ENCODE data around the gene PSMC4.

Gene PSMC4

DNA sequence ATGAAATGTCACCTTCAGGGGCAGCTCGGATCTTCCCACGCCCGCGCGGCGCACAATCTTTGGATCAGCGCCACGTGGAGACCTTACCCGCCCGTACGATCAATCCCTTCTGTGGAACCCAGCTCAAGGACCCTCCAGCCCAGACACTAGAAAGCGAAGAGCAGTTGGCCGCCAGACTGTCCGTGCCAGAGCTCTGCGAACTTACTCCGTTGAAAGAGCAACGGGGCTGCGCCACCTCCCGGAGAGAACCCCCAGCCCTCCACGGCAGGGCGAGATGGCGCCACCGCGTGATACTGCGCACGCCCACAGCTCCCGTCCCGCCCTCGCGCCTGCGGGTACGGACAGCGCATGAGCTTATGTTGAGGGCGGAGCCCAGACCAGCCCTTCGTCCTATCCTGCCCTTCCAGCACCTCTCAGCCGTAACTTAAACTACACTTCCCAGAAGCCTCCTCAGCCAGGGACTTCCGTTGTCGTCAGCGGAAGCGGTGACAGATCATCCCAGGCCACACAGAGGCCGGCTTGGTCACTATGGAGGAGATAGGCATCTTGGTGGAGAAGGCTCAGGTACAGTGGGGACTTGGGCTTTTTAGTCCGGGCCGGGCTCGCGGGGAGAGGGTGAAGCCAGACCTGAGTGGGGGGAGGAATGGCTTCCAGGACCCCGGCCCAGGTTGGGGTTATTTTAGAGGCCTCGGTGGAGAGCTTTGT is at the start of gene PSMC4:
Gene PSMC4 (plus strand): TSS at position 491 of the 705 bp plus-strand sequence. CDS start 38 bp downstream, at position 529.
- DNase-seq, result peak; percentile 98

DNA sequence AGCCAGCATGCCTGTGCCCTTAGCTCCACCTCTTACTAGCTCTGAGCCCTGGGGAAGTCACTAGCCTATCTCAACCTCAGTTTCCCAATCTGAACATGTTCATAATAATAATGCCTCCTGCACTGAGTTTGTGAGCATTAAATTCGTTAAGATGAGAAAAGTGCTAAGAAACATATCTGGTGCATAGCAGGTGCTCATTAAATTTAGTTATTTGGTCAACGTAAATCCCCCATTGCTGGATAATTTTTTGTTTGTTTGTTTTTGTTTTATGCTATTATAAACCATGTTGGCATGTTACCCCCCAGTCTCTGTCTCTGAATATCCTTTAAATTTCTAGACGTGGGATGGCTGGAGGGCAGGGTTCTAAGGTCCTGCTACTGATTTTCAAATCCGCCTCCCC is 47.1 kb upstream of the PSMC4 start:
- DNase-seq, result no peak

DNA sequence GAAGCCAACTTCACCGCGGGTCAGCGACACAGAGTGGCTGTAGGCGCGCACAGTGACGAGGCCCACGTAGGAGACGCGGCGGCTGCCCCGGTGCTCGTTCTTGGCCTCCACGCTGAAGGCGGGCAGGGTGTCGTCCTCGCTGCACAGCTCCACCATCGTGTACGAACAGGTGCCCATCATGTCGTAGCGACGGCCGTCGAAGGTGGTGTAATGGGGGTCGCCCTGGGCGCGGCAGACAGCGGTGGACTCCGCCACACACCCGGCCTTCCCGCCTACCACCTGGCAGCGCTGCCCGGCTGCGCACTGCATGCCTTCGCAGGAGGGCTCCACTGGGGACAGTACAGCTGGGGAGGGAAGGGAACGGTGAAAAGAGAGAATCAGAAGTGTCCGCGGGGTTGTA is 46.6 kb upstream of the PSMC4 start:
- DNase-seq, result no peak

DNA sequence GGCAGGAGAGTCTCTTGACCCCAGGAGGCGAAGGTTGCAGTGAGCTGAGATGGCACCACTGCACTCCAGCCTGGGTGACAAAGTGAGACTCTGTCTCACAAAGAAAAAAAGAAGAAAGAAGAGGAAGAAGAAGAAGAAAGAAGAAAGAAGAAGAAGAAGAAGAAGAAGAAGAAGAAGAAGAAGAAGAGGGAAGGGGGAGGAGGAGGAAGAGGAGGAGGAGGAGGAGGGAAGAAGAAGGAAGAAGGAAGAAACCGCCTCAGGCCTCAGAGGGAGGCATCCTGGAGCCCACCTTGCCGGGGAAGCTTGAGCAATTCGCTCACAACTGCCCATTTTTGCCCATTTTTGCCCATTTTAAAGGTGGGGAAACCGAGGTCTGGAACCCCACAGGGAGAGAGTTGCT is 46.0 kb upstream of the PSMC4 start:
- DNase-seq, result no peak

DNA sequence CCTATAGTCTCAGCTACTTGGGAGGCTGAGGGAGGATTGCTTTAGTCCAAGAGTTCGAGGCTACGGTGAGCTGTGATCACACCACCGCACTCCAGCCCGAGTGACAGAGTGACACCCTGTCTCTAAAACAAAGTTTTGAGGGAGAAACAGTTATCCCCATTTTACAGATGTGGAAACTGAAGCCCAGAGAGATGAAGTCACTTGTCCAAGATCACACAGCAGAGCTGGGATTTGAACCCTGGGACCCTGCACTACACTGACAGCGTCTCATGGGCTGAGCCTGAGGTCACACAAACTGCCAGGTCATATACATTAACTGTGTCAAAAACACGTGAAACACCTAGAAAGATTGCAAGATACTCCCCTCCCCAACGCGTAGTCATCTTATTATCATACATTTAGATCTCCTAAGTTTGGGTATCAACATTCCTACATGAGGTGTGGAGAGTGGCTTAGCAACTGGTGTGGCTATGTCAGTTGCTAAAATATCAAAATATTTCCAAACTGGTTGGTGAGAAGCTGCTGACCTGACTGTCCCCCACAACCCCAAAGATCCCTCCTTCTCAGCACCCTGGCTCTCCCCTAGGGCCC is 44.7 kb upstream of the PSMC4 start:
- no peak for DNase-seq

DNA sequence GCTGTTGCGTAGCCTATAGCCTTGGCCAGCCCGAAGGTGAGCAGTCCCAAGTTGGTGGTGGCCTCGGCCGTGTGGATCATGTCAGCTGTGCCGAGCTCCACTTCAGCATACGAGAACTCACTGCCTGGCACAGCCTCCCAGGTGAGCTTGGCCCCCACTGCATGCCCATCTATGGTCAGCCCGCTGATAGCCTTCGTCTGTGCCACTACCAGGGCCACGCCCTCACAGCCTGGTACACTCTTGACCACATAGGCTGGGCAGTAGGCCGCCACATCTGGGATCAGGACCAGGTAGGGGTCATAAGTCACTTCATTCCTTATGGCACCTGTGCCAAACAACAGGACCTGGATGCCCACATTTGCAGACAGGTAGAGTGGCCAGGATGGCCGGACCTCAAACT is 43.9 kb upstream of the PSMC4 start:
- DNase-seq, result no peak

DNA sequence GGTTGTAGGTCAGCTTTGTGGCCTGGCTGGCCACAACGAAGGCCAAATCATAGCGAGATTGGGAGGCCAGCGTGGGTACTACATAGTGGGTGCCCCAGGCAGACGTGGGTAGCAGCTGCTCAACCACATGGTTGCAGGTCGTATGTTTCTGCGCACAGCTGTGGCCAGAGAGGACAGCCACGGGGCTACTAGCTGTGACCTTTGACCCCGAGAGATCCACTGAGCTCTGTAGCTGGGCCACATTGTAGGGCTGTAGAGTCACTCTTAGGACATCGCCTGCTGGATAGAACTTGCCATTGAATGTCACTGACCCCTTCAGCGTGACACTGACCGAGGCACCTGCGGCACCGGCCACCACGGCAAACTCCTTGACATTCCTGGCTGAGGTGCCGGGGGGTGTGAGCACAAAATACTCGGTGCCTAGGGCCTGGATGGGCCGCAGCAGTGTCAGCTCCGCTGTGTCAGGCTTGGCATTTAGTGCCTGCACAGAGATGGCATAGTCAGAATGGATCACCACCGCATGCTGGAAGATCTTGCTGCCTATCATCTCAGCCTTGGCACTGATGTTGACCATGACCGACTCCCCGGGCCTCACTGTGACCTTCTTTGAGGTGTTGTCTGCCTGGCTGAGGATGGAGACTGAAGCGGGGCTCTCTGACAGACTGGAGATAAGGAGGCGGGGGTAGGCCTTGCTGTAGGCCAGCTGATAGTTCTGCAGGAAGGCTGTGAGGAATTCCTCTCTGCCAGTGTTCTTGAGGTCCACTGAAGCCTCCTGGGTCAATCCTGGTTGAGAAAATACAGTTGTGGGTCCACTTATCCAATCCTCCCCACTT is 43.2 kb upstream of the PSMC4 start:
- DNase-seq, result no peak

DNA sequence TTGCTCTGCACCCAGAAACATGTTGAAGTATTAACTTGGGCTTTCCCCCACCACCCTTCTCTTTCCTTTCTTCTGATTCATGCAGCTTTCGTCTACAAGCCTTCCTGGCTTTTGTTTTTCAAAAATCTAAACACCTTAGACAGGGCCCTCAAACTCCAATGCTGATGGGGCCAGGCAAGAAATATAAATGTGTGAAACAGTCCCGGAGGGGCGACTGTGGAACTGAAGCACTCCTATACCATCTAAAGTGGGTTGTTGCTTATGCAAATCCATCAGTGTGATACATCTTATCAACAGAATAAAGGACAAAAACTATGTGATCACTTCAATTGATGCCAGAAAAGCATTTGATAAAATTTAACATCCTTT is 42.6 kb upstream of the PSMC4 start:
- DNase-seq, result no peak

DNA sequence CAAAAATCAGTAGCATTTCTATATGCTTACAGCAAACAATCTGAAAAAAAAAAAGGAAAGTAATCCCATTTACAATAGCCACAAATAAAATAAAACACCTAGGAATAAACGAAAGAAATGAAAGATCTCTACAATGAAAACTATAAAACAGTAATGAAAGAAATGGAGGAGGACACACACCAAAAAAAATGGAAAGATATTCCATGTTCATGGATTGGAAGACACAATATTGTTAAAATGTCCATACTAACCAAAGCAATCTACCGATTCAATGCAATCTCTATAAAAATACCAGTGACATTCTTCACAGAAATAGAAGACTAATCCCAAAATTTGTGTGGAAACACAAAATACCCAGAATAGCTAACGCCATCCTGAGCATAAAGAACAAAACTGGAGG is 41.2 kb upstream of the PSMC4 start:
- no peak for DNase-seq

DNA sequence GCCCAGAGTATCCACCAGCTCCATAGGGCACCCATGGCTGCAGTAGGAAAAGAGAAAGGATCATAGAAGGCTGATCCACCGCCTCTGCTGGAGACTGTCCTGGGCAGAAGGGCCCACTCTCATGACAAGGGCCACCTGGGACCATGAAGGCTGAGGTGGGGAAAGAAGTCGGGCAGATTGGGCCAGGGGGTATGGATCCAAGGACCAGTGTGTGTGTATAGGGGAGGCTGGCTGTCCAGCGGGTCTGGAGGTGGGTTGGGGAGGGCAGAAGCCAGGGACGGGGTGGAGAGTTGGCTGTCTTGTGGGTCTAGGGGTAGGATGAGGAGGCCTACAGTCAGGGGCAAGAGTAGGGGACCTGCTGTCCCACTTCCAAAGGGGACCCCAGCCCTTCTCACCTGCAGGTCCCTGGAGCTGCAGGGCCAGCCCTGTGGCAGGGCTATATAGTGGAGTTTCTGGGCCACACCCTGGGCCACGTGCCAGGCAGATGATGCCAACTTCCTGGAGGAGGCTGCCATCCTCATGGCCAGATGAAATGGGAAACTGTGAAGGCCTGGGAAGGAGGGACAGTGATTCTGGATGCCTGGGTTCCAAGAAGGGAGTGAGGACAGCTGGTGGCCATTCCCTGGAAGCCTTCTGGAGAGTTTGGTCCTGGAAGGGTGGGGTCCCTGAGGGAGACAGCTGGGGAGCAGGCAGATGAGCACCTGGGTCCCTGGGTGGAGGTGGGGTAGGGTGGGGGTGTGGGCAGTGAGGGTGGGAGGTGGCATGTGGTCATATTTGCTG is 36.2 kb upstream of the PSMC4 start, which contains the start of gene FCGBP:
Gene FCGBP (minus strand): TSS at position 51 of the 780 bp plus-strand sequence.
- no peak for DNase-seq

DNA sequence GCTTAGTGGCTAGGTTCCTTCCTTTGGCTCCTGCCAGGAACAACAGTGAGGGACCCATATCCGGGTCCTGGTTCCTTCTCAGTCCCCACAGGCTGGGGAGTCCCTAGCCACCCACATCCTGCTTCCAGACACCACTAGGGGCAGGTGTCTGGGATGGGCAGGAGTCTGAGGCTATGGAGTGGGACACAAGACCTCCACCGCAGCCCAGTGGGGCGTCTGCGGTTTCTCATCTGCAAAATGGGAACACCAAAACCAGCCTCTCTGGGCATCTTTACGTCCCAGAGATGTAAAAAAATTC is 35.7 kb upstream of the PSMC4 start:
- no peak for DNase-seq

DNA sequence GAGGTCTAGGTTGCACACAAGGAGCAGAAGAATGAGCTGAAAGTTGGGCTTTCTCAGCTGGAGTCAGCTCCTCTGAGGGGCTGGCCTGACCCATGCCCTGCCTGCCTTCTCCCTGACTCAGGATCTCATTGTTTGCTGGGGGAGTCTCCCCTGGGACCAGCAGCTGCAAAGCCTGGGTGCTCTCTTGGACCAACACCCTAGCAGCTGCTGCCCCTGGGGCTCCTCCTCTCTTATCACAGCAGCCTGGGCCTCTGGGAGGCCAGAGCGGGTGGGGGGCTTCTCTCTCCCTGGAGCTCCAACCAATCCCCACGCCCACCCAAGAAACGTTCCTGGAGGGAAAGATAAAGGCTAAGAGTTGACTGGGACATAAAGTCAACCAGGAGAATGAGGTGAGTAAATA is 34.9 kb upstream of the PSMC4 start:
- no peak for DNase-seq

DNA sequence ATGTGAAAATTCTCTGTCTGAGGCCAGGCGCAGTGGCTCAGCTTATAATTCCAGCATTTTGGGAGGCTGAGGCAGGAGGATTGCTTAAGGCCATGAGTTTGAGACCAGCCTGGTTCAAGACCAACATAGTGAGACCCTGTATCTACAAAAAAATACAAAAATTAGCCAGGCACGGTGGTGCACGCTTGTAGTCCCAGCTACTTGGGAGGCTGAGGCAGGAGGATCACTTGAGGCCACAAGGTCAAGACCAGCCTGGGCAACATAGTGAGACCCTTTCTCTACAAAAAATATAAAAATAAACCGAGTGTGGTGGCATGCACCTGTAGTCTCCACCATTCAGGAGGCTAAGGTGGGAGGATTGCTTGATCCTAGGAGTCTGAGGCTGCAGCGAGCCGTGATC is 34.3 kb upstream of the PSMC4 start:
- no peak for DNase-seq

DNA sequence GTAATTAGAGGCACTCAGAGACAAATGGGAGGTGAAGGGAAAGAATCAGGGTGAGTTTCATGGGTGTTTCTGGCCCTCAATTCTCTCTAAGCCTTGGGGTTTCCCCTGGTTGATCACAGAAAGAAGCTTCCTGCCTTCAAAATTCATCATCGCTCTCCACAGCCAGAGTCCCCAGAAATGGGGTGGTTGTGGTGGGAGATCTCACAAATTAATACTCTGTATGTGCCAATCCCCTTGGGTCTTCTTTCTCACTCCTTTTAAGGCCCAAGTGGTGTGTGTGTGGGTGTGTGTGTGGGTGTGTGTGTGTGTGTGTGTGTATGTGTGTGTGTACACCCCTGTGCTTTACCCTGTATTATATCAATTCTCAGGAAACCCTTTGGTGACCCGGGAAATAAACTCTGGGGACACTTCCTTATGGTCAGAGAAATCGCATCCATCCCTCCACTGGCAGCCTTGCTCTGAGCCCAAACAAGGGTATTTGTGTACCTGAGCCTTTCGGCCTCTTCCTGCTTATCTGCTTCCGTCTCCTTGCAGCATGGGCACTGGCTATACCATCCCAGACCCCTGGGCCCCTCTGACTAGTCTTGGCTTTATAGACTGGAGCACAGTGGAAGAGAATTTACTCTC is 33.8 kb upstream of the PSMC4 start:
- no peak for DNase-seq

DNA sequence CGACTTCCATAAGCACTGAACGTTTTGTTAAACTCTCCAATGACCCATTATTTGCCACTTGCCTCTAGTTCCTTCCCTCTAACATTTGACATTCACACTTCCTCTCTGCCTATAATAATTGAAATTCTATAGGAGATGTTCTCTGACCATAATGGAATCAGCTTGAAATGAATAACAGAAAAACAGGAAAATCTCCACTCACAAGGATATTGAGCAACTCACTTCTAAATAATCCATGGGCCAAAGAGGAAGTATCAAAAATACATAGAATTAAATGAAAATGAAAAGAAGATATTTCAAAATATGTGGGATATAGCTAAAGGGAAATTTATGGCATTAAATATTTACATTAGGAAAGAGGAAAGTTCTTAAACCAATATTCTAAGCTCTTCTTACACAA is 33.2 kb upstream of the PSMC4 start:
- DNase-seq, result no peak

DNA sequence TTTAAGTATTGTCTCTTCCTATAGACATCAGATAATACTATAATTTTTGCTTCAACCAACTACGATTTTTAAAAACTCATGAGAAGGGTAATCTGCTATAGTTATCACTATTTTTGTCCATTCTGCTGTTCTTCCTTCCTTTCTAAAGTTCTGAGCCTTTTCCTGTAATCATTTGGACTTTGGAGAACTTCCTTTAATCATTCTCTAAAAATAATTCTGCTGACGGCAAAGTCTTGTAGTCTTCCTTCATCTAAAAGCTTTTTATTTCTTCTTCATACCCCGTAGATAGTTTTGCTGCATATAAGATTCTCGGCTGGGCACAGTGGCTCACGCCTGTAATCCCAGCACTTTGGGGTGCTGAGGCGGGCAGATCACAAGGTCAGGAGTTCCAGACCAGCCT is 31.4 kb upstream of the PSMC4 start:
- DNase-seq, result no peak

DNA sequence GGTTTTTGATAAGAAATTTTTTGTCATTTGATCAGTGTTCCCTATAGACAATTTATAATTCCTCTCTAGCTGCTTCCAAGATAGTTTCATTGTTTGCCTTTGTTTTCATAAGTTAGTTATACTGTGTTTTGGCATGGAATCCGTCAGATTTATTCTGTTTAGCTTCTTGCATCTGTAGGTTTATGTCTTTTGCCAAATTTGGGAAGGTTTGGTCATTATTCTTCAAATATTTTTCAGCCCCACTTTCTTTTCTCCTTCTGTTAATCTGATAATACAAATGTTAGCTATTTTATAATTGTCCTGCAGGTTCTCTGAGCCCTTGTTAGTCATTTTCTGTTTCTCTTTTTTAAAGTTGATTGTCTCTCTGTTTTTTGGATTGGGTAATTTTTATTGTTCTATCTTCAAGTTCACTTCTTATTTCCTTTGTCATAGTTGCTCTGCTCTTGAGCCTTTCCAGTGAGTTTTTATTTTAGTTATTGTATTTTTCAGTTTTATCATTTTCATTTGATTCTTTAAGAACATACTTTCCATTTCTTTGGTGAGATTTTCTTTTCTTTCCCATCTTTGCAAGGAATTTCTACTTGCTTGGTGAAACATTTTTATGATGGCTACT is 30.6 kb upstream of the PSMC4 start:
- no peak for DNase-seq

DNA sequence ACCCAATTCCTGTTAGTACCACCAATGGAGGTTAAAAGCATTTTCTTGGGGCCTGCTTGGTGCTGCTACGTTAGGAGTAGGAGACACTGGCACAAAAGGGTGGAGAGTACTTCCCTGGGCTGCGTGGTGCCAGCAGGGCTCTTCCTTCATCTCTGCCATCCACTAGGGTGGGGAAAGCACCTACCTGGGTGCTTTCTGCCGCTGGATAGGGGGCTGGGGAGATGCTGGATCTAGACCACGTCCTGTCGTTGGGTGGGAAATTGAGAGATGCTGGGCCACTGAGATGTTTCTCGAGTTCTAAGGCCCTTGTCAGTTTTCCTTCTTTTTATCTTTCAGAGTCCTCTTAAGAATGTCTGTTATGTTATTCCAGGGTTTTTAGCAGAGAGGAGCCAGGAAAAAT is 29.8 kb upstream of the PSMC4 start:
- DNase-seq, result no peak

DNA sequence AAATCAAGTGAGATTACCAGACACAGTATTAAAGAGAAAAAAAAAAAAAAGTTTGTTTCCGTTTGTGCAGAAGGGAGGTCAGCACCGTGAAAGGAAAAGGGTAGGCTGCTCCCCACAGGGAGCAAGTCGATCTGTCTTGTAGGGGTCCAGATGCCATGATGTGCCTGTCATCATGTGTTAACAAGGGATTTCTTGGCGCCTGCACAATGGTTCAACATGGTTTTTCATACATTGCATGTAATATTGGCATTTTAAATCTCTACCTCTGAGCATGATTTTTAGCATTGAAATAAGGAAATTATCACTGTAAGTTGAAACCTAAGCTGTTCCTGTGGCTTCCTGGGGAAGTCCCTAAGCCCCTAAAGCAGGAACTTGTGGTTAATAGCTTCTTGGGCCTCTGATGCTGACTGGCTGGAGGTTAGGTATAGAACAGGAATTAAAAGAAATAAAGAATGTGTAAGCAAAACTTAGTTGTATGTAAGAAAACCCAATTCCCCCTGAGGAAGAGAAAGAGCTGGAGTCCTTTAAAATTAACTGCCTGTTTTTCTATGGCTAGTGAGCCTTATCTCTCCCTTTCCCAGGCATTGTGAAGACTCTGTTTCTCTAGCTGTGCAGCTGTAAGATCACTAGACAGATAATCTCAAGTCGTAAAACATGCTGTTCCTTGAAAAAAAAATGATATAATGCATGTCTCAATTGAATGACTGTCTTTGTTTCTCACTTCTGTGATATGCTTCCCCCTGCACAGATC is 29.2 kb upstream of the PSMC4 start:
- peak; percentile 21 for DNase-seq

DNA sequence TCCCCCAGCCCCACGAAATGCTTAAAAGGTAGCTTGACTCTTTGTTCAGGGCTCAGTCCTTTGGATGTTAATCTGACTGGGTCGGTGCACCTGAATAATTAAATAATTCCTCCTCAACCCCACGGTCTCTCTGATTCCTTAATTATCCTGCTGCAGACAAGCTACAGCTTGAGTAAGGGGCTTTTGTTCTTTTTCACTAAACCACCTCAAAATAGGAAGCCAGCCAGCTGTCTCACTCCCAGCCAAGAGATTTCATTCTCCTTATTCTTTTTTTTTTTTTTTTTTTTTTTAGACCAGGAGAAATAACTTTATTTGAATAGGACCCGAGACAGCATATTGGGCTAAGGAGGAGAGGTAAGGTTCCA is 28.6 kb upstream of the PSMC4 start:
- no peak for DNase-seq

DNA sequence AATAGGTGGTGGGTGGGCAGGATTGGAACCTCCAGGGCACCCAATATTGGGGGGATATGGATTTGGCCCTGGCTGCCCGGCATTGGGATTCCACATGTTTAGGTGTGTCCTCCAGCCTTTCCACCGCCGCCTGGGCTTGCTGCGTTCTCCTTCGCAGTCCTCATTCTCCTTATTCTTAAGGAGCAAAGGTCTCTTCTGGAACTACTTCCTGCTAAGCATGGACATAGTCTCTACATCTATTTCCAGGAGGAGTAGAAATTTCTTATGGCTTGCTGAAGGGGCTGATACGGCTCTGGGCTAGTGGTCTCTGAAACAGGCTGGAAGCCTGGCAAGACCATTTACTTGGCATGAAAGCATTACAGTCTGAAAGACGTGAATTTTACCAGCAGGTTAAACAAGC is 27.4 kb upstream of the PSMC4 start:
- DNase-seq, result no peak

DNA sequence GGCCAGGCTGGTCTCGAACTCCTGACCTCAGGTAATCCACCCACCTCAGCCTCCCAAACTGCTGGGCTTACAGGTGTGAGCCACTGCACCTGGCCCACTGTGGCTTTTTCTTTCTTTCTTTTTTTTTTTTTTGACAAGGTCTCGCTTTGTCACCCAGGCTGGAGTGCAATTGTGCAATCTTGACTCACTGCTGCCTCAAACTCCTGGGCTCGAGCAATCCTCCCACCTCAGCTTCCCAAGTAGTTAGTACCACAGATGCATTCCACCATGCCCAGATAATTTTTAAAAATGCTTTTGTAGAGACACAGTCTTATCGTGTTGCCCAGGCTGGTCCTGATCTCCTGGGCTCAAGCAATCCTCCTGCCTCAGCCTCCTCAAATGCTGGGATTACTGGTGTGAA is 24.4 kb upstream of the PSMC4 start:
- DNase-seq, result no peak
